A673 (cell line): ENCODE measurements around the gene P2RX6.

Source experiments
- EZH2 ChIP-seq: fragments of 200-600 bp; sonication (generic); IDR thresholded peaks from 2 replicates; pipeline ENCODE4 v1.6.1; 2017; ENCODE audit warnings: borderline replicate concordance, low read depth, mild to moderate bottlenecking, mixed read lengths, antibody characterized with exemption, low read length; ENCODE audit not compliant: poor library complexity, severe bottlenecking
- TF ChIP-seq, protein P1 (sequence below): fragments of 300-800, 200-600 bp; sonication (generic); conservative IDR thresholded peaks from 2 replicates; pipeline ENCODE4 v1.5.1; 2017; ENCODE audit warnings: low read depth, mild to moderate bottlenecking, antibody characterized with exemption, low read length, moderate library complexity, mixed read lengths

DNA sequence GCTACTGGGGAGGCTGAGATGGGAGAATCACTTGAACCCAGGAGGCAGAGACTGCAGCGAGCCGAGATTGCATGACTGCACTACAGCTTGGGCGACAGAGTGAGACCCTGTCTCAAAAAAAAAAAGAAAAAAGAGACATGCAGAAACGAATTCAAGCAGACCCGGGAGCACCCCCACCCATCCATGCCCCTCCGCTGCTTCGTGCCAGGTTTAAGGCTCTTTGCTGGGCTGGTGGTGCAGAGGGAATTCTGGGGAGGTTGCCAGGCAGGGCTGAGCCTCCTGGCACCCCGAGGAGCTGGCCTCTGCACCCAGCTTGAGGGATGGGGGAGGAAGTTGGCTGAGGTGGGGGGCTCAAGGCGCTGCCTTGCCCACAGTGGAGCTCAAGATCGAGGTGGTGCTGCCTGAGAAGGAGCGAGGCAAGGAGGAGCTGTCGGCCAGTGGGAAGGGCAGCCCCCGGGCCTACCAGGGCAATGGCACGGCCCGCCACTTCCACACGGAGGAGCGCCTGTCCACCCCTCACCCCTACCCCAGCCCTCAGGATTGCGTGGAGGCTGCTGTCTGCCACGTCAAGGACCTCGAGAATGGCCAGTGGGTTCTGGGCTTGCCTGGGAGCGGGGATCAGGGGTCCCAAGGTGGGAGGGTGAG lies 41.9 kb upstream of the P2RX6 start:
- TF ChIP-seq EZH2: no peak
- TF ChIP-seq, protein P1, sequence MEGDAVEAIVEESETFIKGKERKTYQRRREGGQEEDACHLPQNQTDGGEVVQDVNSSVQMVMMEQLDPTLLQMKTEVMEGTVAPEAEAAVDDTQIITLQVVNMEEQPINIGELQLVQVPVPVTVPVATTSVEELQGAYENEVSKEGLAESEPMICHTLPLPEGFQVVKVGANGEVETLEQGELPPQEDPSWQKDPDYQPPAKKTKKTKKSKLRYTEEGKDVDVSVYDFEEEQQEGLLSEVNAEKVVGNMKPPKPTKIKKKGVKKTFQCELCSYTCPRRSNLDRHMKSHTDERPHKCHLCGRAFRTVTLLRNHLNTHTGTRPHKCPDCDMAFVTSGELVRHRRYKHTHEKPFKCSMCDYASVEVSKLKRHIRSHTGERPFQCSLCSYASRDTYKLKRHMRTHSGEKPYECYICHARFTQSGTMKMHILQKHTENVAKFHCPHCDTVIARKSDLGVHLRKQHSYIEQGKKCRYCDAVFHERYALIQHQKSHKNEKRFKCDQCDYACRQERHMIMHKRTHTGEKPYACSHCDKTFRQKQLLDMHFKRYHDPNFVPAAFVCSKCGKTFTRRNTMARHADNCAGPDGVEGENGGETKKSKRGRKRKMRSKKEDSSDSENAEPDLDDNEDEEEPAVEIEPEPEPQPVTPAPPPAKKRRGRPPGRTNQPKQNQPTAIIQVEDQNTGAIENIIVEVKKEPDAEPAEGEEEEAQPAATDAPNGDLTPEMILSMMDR: no peak
